Prostate gland (tissue), 2 donors: ENCODE data around the gene TSPAN12. TPM values are rescaled to one million over a fixed set of nuclear protein-coding genes. Genes with fewer than 3 reads are reported as not detected.

Source experiments
- DNase-seq: peaks from one replicate; pipeline ENCODE4 v3.0.0-alpha.2; 2019; ENCODE audit warnings: low spot score
- H3K27ac ChIP-seq, 2 donors: fragments of 200-600 bp; sonication (generic); 2 replicates each; pipeline ENCODE4 v1.5.1; 2017 to 2019
- H3K27me3 ChIP-seq: fragments of 200-600 bp; sonication (generic); replicated peaks from 2 replicates; pipeline ENCODE4 v1.5.1; 2019; ENCODE audit not compliant: insufficient read depth
- H3K36me3 ChIP-seq, 2 donors: fragments of 200-600 bp; sonication (generic); 1 replicate in 1 of 2; 2 replicates in 1 of 2; pipeline versions ENCODE4 v1.5.1 to v1.8.1; 2017 to 2019
- H3K4me1 ChIP-seq: fragments of 200-600 bp; sonication (generic); replicated peaks from 2 replicates; pipeline ENCODE4 v1.5.1; 2019
- H3K4me3 ChIP-seq, 2 donors: fragments of 200-600 bp; sonication (generic); 2 replicates each; pipeline ENCODE4 v1.5.1; 2017 to 2019
- H3K9me3 ChIP-seq: fragments of 200-600 bp; sonication (generic); 2 replicates; pipeline ENCODE4 v1.5.1; 2017
- POLR2A ChIP-seq: fragments of 450-650 bp; IDR thresholded peaks from one replicate; pipeline ENCODE4 v1.6.1; 2016; ENCODE audit warnings: antibody characterized with exemption, mild to moderate bottlenecking
- POLR2AphosphoS5 ChIP-seq: sonication (generic); formaldehyde crosslinking; IDR thresholded peaks from one replicate; pipeline ENCODE4 v1.6.1; 2017; ENCODE audit warnings: antibody characterized with exemption
- WGBS: methylation state at CpG from one replicate; pipeline ENCODE4 v1.1.5; 2018; 5-methylcytosine and 5-hydroxymethylcytosine counted together
- intact Hi-C: fragments of 100-400 bp; cut with DNase I; formaldehyde crosslinking; loops from one replicate; pipeline ENCODE4 v1.14.2; 2022
- total RNA-seq, 2 donors: library from RNA; depleted of rRNA; stranded (reverse); fragments of >200 nt; gene quantifications; one replicate each; pipeline ENCODE4 v1.1.0, GENCODE V29; 2016
- TF ChIP-seq, protein P1 (sequence below), 4 experiments: fragments of 200-600 bp in 2 of 4; fragments of 450-650 bp in 2 of 4; sonication (generic) in 2 of 4; IDR thresholded peaks; 1 replicate in 3 of 4; 2 replicates in 1 of 4; pipeline ENCODE4 v1.5.1; 2016 to 2019; ENCODE audit warnings: antibody characterized with exemption in 4 of 4, mild to moderate bottlenecking in 2 of 4, moderate library complexity in 2 of 4

TSPAN12 gene
- total RNA-seq, 2 donors from 2014 or later = 14.5 to 16.2 TPM

DNA sequence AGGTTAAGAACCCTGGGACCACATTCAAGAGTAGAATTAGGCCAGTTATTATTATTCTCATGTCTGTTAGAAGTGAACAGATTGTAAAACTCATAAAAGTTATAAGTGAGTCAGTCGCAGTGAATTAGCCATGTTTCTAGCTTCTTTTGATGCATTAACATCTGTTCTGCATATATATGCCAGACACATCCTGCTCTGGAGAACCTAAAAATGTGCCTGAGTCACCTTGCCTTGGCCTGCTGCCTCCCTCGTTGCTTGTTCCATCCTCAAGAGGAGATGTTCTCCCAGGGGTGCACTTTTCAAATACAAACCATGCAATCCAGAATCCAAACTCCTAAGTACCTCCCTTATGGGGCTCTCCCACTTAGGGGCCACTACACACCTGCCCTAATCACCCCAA, 14.8 kb downstream of the TSPAN12 start:
- Histone ChIP-seq H3K27me3 (no peaks in the 10 kb centered on the region), H3K9me3 (no peaks in the 10 kb centered on the region), H3K4me3 (no peak overlapping the region), H3K4me1 (no peaks in the 10 kb centered on the region), H3K36me3 (no peaks in the 10 kb centered on the region), H3K27ac (no peak overlapping the region)
- no peak for TF ChIP-seq POLR2A
- 76% methylated on average over 2 of the region's 2 CpGs for WGBS
- intact Hi-C loops = no loop called here
- DNase-seq = no peak

DNA sequence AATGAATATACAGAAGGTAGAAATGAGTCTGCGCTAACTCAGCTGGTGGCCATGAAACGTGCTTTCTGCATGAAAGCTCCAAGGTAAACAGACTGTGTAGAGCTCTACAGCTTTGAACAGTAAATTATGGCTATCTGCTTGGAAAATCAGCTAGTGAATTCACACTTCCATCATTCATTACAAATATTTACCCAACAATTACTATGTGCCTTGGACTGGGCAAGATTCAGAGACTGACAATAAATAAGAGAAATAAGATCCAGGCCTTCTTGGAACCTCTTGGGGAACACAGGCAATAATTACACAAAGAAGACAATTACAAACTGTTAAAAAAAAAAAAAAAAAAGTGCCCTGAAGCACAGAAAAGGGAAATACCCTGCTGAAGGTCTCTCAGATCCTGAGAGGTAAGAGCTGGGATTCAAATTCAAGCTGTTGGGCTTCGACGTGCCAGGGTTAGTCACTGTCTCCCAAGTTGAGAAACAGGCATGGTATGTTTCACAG, 15.8 kb downstream of the TSPAN12 start:
- TF ChIP-seq, protein P1, sequence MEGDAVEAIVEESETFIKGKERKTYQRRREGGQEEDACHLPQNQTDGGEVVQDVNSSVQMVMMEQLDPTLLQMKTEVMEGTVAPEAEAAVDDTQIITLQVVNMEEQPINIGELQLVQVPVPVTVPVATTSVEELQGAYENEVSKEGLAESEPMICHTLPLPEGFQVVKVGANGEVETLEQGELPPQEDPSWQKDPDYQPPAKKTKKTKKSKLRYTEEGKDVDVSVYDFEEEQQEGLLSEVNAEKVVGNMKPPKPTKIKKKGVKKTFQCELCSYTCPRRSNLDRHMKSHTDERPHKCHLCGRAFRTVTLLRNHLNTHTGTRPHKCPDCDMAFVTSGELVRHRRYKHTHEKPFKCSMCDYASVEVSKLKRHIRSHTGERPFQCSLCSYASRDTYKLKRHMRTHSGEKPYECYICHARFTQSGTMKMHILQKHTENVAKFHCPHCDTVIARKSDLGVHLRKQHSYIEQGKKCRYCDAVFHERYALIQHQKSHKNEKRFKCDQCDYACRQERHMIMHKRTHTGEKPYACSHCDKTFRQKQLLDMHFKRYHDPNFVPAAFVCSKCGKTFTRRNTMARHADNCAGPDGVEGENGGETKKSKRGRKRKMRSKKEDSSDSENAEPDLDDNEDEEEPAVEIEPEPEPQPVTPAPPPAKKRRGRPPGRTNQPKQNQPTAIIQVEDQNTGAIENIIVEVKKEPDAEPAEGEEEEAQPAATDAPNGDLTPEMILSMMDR (IDR thresholded peaks at IDR 0.05) = no peak
- TF ChIP-seq POLR2A (no peak), POLR2AphosphoS5 (peak; percentile 77)
- Histone ChIP-seq H3K4me1 (no peaks in the 10 kb centered on the region), H3K36me3 (no peaks in the 10 kb centered on the region), H3K27me3 (no peaks in the 10 kb centered on the region), H3K27ac (no peak overlapping the region), H3K9me3 (no peaks in the 10 kb centered on the region), H3K4me3 (no peak overlapping the region)
- 34% methylated on average over 4 of the region's 4 CpGs for WGBS
- DNase-seq = peak; percentile 43
- intact Hi-C loops = no loop called here

DNA sequence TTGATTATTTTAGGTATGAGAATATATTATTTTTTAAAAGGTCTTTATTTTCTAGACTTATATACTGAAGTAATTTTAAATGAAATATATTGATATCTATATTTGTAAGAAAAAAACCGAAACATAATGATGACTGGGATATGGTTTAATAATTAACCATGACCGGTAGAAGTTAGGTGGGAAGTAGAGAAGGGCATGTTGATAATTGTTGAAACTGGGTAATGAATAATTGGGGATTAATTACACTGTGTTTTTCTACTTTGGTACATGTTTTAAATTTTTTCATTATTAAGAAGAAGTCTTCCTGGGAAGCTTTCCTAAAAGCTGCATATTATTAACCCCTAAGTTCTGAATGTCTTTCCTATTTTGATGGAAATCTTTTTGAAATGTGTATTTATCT, 16.3 kb downstream of the TSPAN12 start:
- intact Hi-C loops = no loop called here
- Histone ChIP-seq H3K9me3 (no peaks in the 10 kb centered on the region), H3K27me3 (no peaks in the 10 kb centered on the region), H3K27ac (no peak overlapping the region), H3K4me1 (no peaks in the 10 kb centered on the region), H3K36me3 (no peaks in the 10 kb centered on the region), H3K4me3 (no peak overlapping the region)
- TF ChIP-seq POLR2A (no peak), POLR2AphosphoS5 (no peak)
- TF ChIP-seq, protein P1 (IDR thresholded peaks at IDR 0.05) = no peak
- WGBS = 81% methylated on average over 2 of the region's 2 CpGs
- DNase-seq = no peak

DNA sequence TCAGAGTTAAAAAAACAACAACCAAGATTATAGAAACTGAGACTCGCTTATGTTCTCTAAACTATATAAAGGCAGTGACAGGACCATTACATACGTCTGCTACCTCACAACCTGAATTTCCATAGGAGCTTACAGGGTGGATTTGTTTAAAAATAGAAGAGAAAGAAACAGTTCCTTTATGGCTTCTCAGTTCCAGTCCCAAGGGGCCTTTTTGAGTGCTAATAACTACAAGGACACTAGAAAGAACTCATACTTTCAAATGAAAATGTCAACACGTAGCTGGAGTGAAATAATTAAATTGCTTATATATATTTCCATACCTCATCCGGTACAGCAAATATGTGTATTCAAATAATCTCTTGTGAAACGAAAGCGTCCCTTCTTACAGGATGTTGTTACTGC, 19.7 kb downstream of the TSPAN12 start:
- Histone ChIP-seq H3K4me1 (no peaks in the 10 kb centered on the region), H3K27ac (no peak overlapping the region), H3K27me3 (no peaks in the 10 kb centered on the region), H3K9me3 (no peaks in the 10 kb centered on the region), H3K36me3 (no peaks in the 10 kb centered on the region), H3K4me3 (no peak overlapping the region)
- intact Hi-C loops = no loop called here
- TF ChIP-seq POLR2AphosphoS5 (no peak), POLR2A (no peak)
- TF ChIP-seq, protein P1 (IDR thresholded peaks at IDR 0.05) = no peak
- DNase-seq = no peak
- WGBS = 89% methylated on average over 6 of the region's 6 CpGs

DNA sequence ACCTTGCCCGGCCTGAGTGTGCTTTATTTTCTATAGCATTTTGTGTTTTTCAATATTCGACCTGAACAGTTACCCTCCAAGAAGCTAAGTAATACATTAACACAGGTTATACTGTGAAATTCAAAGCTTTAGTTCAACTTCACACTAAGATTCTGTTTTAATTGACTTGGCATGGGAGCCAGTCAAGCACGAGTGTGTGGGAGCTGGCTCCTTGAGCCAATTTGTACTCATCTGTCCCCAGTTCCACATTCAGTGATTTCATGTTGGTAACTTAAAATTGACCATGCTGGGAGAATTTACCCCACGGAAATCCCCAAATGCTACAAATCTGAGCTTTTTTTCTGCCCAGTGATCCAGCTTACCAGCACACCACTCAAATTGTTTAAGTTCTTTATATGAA, 20.3 kb downstream of the TSPAN12 start:
- no peak for DNase-seq
- no peak overlapping the region for H3K4me3 ChIP-seq
- no peaks in the 10 kb centered on the region for H3K36me3 ChIP-seq
- TF ChIP-seq POLR2A (no peak), POLR2AphosphoS5 (no peak)
- TF ChIP-seq, protein P1 (IDR thresholded peaks at IDR 0.05) = no peak
- no peak overlapping the region for H3K27ac ChIP-seq
- 89% methylated on average over 4 of the region's 4 CpGs for WGBS
- H3K9me3 ChIP-seq = no peaks in the 10 kb centered on the region
- no peaks in the 10 kb centered on the region for H3K27me3 ChIP-seq
- intact Hi-C loops = no loop called here
- no peaks in the 10 kb centered on the region for H3K4me1 ChIP-seq
